ENCODE results near the gene FRMD5.

GRCh38 chr15:43905755-43906154, 289.3 kb downstream of the FRMD5 start:
- TF ChIP-seq CTCF (IDR thresholded peaks at IDR 0.05; ENCODE audit: low read depth, low read length): no peak
- no peak for TF ChIP-seq EZH2phosphoT487 (IDR thresholded peaks at IDR 0.05; ENCODE audit: low read depth)

All from OCI-LY3 (cell line).